Mesendoderm (in vitro differentiated cells): Measurements from ENCODE around the gene SHISAL1.

ENCODE experiments used
- DNase-seq: peaks from one replicate; pipeline ENCODE4 v3.0.0; 2013
- H2AK5ac ChIP-seq: 2 replicates; pipeline ENCODE4 v1.6.1; 2013; ENCODE audit warnings: low read length, inconsistent platforms
- H2BK120ac ChIP-seq: 2 replicates; pipeline ENCODE4 v1.6.1; 2013; ENCODE audit warnings: low read depth, mild to moderate bottlenecking, low read length, moderate library complexity, mixed read lengths
- H2BK15ac ChIP-seq: replicated peaks from 2 replicates; pipeline ENCODE4 v1.6.1; 2013; ENCODE audit warnings: low read depth, mild to moderate bottlenecking, moderate library complexity
- H2BK5ac ChIP-seq: 2 replicates; pipeline ENCODE4 v1.6.1; 2013; ENCODE audit warnings: low read length, inconsistent platforms
- H3K18ac ChIP-seq: 2 replicates; pipeline ENCODE4 v1.6.1; 2013; ENCODE audit warnings: mild to moderate bottlenecking, low read length, mixed read lengths
- H3K23ac ChIP-seq: one replicate; pipeline ENCODE4 v1.6.1; 2013; ENCODE audit warnings: low read length
- H3K27ac ChIP-seq: 2 replicates; pipeline ENCODE4 v1.5.1; 2013; ENCODE audit warnings: low read depth, mild to moderate bottlenecking, inconsistent platforms, low read length, moderate library complexity
- H3K27me3 ChIP-seq: 2 replicates; pipeline ENCODE4 v1.6.1; 2013; ENCODE audit warnings: low read length, control low read depth, mild to moderate bottlenecking, inconsistent platforms; ENCODE audit not compliant: insufficient read depth, poor library complexity
- H3K36me3 ChIP-seq: 2 replicates; pipeline ENCODE4 v1.6.1; 2013; ENCODE audit warnings: low read length, inconsistent platforms; ENCODE audit not compliant: control insufficient read depth, insufficient read depth
- H3K4ac ChIP-seq: one replicate; pipeline ENCODE4 v1.6.1; 2013; ENCODE audit warnings: low read depth, mild to moderate bottlenecking, low read length, moderate library complexity
- H3K4me1 ChIP-seq: 2 replicates; pipeline ENCODE4 v1.6.1; 2013; ENCODE audit warnings: low read depth, low read length, inconsistent platforms; ENCODE audit not compliant: control insufficient read depth
- H3K4me2 ChIP-seq: 2 replicates; pipeline ENCODE4 v1.6.1; 2013; ENCODE audit warnings: low read length
- H3K4me3 ChIP-seq: 2 replicates; pipeline ENCODE4 v1.5.1; 2013; ENCODE audit warnings: mild to moderate bottlenecking, low read length
- H3K56ac ChIP-seq: one replicate; pipeline ENCODE4 v1.6.1; 2013; ENCODE audit warnings: low read length
- H3K79me1 ChIP-seq: 2 replicates; pipeline ENCODE4 v1.6.1; 2013; ENCODE audit warnings: low read length, inconsistent platforms
- H3K79me2 ChIP-seq: 2 replicates; pipeline ENCODE4 v1.6.1; 2013; ENCODE audit warnings: mild to moderate bottlenecking, low read length; ENCODE audit not compliant: control insufficient read depth, insufficient read depth
- H3K9ac ChIP-seq: 2 replicates; pipeline ENCODE4 v1.6.1; 2013; ENCODE audit warnings: low read length, inconsistent platforms
- H4K5ac ChIP-seq: one replicate; pipeline ENCODE4 v1.6.1; 2013; ENCODE audit warnings: low read length
- H4K8ac ChIP-seq: one replicate; pipeline ENCODE4 v1.6.1; 2013; ENCODE audit warnings: low read depth, mild to moderate bottlenecking, control low read depth, low read length, moderate library complexity
- WGBS: extraction: QIAGEN DNeasy Blood & Tissue Kit; methylation state at CpG from one replicate; pipeline ENCODE4 v1.1.7; 2013; ENCODE audit warnings: low lambda C conversion rate, missing lambda C conversion rate; ENCODE audit not compliant: insufficient coverage; ENCODE audit errors: extremely low coverage; 5-methylcytosine and 5-hydroxymethylcytosine counted together

The SHISAL1 gene

DNA sequence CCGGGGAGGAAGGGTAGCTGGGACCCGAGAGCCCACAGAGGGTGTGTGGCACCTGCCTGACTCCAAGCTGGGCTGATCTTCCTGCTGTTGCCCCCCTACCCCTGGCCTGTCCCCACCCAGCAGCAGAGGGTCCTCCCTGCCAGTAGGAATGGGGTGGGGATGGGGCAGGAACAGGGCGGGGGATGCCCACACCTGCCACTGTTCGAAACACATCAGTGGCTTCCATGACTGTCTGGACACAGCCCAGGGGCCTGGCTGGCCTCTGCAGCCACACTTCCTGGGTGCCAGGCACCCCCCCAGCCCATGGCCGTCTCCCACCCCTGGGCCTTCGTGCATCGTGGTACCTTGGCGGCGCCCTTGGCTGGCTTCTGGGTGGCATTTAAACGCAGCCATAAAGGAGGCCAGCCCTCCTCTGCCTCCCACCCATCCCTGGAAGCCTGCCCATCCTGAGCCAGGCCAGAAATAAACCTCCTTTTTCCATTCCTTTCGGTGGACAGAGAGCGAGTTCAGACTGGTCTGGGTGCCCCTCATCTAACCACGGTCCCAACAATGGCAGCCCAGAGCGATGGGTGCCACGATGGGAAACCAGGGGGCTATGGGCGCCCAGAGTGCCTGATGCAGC, 745 bp upstream of the SHISAL1 start:
- H3K9ac ChIP-seq: no peak overlapping the region
- no CpG with 5 or more reads among the region's 16 CpGs for WGBS
- H3K18ac ChIP-seq: no peak overlapping the region
- no peak overlapping the region for H4K8ac ChIP-seq
- no peaks in the 10 kb centered on the region for H3K79me1 ChIP-seq
- H2BK5ac ChIP-seq: no peak overlapping the region
- H3K36me3 ChIP-seq: no peaks in the 10 kb centered on the region
- no peak overlapping the region for H4K5ac ChIP-seq
- no peak overlapping the region for H3K4me2 ChIP-seq
- H3K27me3 ChIP-seq: no peaks in the 10 kb centered on the region
- H2BK120ac ChIP-seq: no peak overlapping the region
- H3K23ac ChIP-seq: no peak overlapping the region
- no peak overlapping the region for H2AK5ac ChIP-seq
- no peaks in the 10 kb centered on the region for H3K4me1 ChIP-seq
- H3K79me2 ChIP-seq: no peaks in the 10 kb centered on the region
- no peak overlapping the region for H3K27ac ChIP-seq
- no peak overlapping the region for H3K4ac ChIP-seq
- H3K56ac ChIP-seq: no peak overlapping the region
- H3K4me3 ChIP-seq: no peak overlapping the region
- DNase-seq: no peak
- no peak overlapping the region for H2BK15ac ChIP-seq

DNA sequence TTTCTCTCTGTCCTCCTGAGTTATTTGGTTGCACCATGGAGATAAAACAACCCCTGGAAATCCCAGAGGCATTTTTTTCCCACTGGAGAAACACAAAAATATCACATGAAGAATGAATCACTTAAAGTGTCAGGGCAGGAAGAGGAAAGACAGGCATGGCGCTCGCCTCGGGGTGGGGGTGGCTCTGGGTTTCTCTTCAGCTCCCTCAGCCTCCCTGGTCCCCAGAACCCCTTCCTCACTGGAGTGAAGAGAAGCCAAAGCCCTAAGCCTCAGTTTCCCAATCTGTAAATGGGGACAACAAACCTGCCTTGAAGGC, 938 bp downstream of the SHISAL1 start:
- no peak overlapping the region for H3K56ac ChIP-seq
- no peak overlapping the region for H3K23ac ChIP-seq
- H3K27ac ChIP-seq: no peak overlapping the region
- no peak overlapping the region for H2BK15ac ChIP-seq
- H3K18ac ChIP-seq: no peak overlapping the region
- H3K9ac ChIP-seq: no peak overlapping the region
- no peaks in the 10 kb centered on the region for H3K27me3 ChIP-seq
- H2BK5ac ChIP-seq: no peak overlapping the region
- no peak overlapping the region for H4K5ac ChIP-seq
- H3K4me2 ChIP-seq: no peak overlapping the region
- H4K8ac ChIP-seq: no peak overlapping the region
- no peaks in the 10 kb centered on the region for H3K79me1 ChIP-seq
- no peaks in the 10 kb centered on the region for H3K36me3 ChIP-seq
- H3K4ac ChIP-seq: no peak overlapping the region
- WGBS: no CpG with 5 or more reads among the region's 3 CpGs
- no peak overlapping the region for H3K4me3 ChIP-seq
- H3K4me1 ChIP-seq: no peaks in the 10 kb centered on the region
- no peak overlapping the region for H2AK5ac ChIP-seq
- no peaks in the 10 kb centered on the region for H3K79me2 ChIP-seq
- H2BK120ac ChIP-seq: no peak overlapping the region
- no peak for DNase-seq

DNA sequence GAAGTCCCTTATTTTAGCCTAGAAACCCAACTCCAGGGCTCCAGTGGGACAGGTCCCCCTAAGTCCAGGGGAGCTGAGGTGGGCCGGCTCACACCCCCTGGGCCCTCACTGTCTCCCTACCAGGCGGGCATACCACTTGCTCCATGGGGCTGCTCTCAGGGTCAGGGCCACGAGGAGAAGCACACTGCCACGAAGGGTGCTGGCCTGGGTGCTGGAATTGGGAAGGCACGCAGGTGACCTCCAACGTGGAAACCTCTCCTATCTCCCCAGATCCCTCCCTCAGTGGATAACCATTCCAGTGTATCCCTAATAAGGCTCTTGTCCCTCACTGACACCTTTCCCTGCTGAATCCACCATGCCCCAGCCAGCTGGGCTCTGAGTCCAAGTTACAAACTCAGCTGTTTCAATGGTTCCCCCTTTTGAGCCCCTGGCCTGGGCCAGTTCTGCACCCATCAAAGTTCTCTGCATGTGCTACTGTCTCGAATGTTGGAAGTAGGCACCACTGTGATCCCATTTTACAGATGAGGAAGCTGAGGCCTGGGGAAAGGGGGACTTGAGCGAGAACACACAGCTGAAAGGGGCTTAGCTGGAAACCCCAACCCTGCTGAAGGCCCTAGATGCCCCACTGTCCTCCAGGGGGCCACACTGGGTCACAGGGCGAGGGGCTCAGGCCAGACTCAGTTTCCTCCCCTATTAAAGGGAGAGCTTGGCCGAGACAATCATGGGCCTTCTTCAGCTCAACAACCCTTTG, 1.5 kb downstream of the SHISAL1 start:
- Histone ChIP-seq H4K5ac (no peak overlapping the region), H3K4ac (no peak overlapping the region), H2BK15ac (no peak overlapping the region), H3K18ac (no peak overlapping the region), H3K27me3 (no peaks in the 10 kb centered on the region), H3K36me3 (no peaks in the 10 kb centered on the region), H3K79me1 (no peaks in the 10 kb centered on the region), H3K9ac (no peak overlapping the region), H3K4me1 (no peaks in the 10 kb centered on the region), H2AK5ac (no peak overlapping the region), H3K4me2 (no peak overlapping the region), H3K27ac (no peak overlapping the region), H3K79me2 (no peaks in the 10 kb centered on the region), H3K4me3 (no peak overlapping the region), H2BK5ac (no peak overlapping the region), H3K23ac (no peak overlapping the region), H2BK120ac (no peak overlapping the region), H3K56ac (no peak overlapping the region), H4K8ac (no peak overlapping the region)
- WGBS: no CpG with 5 or more reads among the region's 10 CpGs
- DNase-seq: no peak

DNA sequence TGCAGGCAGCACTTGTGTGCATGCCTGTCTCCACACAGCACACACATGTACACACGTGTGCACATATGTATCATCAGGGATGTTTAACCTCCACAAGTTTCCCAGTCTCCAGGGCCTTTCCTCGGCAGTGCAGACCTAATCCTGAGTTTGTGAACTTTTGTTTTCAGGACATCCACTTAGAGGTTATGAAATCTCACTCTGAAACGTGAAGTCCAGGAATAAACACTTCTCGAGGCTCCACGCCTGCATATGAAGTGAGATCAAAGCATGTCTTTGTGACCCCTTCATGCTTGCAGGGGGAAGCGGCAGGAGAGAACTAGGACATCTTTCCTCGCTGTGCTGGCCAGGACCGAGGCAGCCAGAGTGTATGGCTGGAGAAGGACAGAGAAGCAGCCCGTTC, 3.1 kb downstream of the SHISAL1 start:
- DNase-seq: no peak
- Histone ChIP-seq H3K36me3 (no peaks in the 10 kb centered on the region), H3K79me2 (no peaks in the 10 kb centered on the region), H3K4me1 (no peaks in the 10 kb centered on the region), H3K18ac (no peak overlapping the region), H2BK15ac (no peak overlapping the region), H2BK5ac (no peak overlapping the region), H3K4me3 (no peak overlapping the region), H3K56ac (no peak overlapping the region), H3K9ac (no peak overlapping the region), H2AK5ac (no peak overlapping the region), H4K8ac (no peak overlapping the region), H3K27ac (no peak overlapping the region), H3K27me3 (no peaks in the 10 kb centered on the region), H3K23ac (no peak overlapping the region), H3K79me1 (no peaks in the 10 kb centered on the region), H3K4ac (no peak overlapping the region), H4K5ac (no peak overlapping the region), H3K4me2 (no peak overlapping the region), H2BK120ac (no peak overlapping the region)
- WGBS: no CpG with 5 or more reads among the region's 9 CpGs

DNA sequence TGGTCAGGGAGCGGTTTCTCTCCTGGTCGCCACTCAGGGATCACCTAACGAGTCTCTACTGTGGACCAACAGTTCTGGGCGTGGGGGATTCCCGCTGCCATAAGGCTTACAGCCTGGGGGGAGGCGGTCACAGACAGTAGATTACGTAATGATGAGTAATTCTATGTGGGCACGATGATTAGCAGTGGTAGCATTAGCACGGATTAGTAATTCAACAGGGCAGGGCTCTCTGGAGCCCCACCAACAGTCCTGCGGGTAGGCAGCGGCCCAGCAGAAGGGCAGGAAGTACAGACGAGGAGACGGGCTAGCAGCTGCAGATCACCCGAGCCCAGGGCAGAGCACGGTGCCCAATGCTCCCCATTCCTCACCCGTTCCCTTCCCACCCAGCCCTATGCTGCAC, 3.6 kb downstream of the SHISAL1 start:
- no CpG with 5 or more reads among the region's 16 CpGs for WGBS
- H3K4me1 ChIP-seq: no peaks in the 10 kb centered on the region
- no peak overlapping the region for H3K4me2 ChIP-seq
- H3K9ac ChIP-seq: no peak overlapping the region
- H3K4ac ChIP-seq: no peak overlapping the region
- no peak overlapping the region for H3K18ac ChIP-seq
- no peak overlapping the region for H4K5ac ChIP-seq
- H4K8ac ChIP-seq: no peak overlapping the region
- H3K36me3 ChIP-seq: no peaks in the 10 kb centered on the region
- no peak overlapping the region for H2BK5ac ChIP-seq
- H3K27ac ChIP-seq: no peak overlapping the region
- no peak for DNase-seq
- H2BK15ac ChIP-seq: no peak overlapping the region
- no peaks in the 10 kb centered on the region for H3K27me3 ChIP-seq
- H3K23ac ChIP-seq: no peak overlapping the region
- H3K4me3 ChIP-seq: no peak overlapping the region
- no peaks in the 10 kb centered on the region for H3K79me2 ChIP-seq
- no peak overlapping the region for H2BK120ac ChIP-seq
- no peak overlapping the region for H3K56ac ChIP-seq
- no peak overlapping the region for H2AK5ac ChIP-seq
- H3K79me1 ChIP-seq: no peaks in the 10 kb centered on the region
